Measurements from ENCODE around the gene PAX2. TPM values are rescaled to one million over a fixed set of nuclear protein-coding genes. Genes with fewer than 3 reads are reported as not detected.

The PAX2 gene
- total RNA-seq, 1 donor from 2014 or later: 0.34 TPM

GRCh38 chr10:100793055-100793454 is 47.7 kb downstream of the PAX2 start:
- peak overlapping the region; percentile 39 for H2AFZ ChIP-seq (replicated peaks)
- H3K27me3 ChIP-seq: peaks cover 99% of the 10 kb centered on the region
- Mint-ChIP-seq H3K27ac (no peak overlapping the region), H3K9me3 (no peaks in the 10 kb centered on the region), H3K4me3 (no peak overlapping the region), H3K27me3 (ENCODE audit: insufficient read depth, low read depth) (peaks cover 9% of the 10 kb centered on the region), H3K36me3 (no peaks in the 10 kb centered on the region), H3K4me1 (peaks cover 22% of the 10 kb centered on the region)
- peaks cover 12% of the 10 kb centered on the region for H3F3A ChIP-seq (ENCODE audit: low read depth)
- no peaks in the 10 kb centered on the region for H3K36me3 ChIP-seq
- H3K27ac ChIP-seq: no peak overlapping the region
- H3K9me3 ChIP-seq (ENCODE audit: low read depth): no peaks in the 10 kb centered on the region
- H4K20me1 ChIP-seq (ENCODE audit: low read depth): peaks cover 17% of the 10 kb centered on the region
- no peak overlapping the region for H3K4me3 ChIP-seq
- H3K79me2 ChIP-seq (ENCODE audit: low read depth): no peaks in the 10 kb centered on the region
- TF ChIP-seq CTCF (IDR thresholded peaks at IDR 0.05) (no peak), EZH2phosphoT487 (IDR thresholded peaks at IDR 0.05) (no peak), EZH2 (IDR thresholded peaks at IDR 0.05) (no peak)
- DNase-seq (ENCODE audit: low spot score): peak; percentile 53
- no peak overlapping the region for H3K9ac ChIP-seq
- peak overlapping the region; percentile 33 for H3K4me2 ChIP-seq
- H3K4me1 ChIP-seq: peaks cover 15% of the 10 kb centered on the region

GRCh38 chr10:100799881-100800280 is 54.5 kb downstream of the PAX2 start:
- Histone ChIP-seq H3K36me3 (no peaks in the 10 kb centered on the region), H3K9me3 (ENCODE audit: low read depth) (no peaks in the 10 kb centered on the region), H4K20me1 (ENCODE audit: low read depth) (peaks cover 21% of the 10 kb centered on the region), H3K9ac (no peak overlapping the region), H3K27ac (no peak overlapping the region), H3K4me3 (no peak overlapping the region), H2AFZ (replicated peaks) (no peak overlapping the region), H3K79me2 (ENCODE audit: low read depth) (no peaks in the 10 kb centered on the region), H3K27me3 (peaks cover 98% of the 10 kb centered on the region), H3K4me1 (peaks cover 12% of the 10 kb centered on the region), H3K4me2 (no peak overlapping the region), H3F3A (ENCODE audit: low read depth) (no peaks in the 10 kb centered on the region)
- Mint-ChIP-seq H3K36me3 (no peaks in the 10 kb centered on the region), H3K4me3 (no peak overlapping the region), H3K9me3 (no peaks in the 10 kb centered on the region), H3K27ac (no peak overlapping the region), H3K4me1 (peaks cover 17% of the 10 kb centered on the region), H3K27me3 (ENCODE audit: insufficient read depth, low read depth) (peaks cover 12% of the 10 kb centered on the region)
- DNase-seq (ENCODE audit: low spot score): no peak
- no peak for TF ChIP-seq EZH2phosphoT487 (IDR thresholded peaks at IDR 0.05)
- no peak for TF ChIP-seq EZH2 (IDR thresholded peaks at IDR 0.05)
- no peak for TF ChIP-seq CTCF (IDR thresholded peaks at IDR 0.05)

GRCh38 chr10:100800931-100801330 is 55.5 kb downstream of the PAX2 start:
- Mint-ChIP-seq H3K27ac (no peak overlapping the region), H3K36me3 (no peaks in the 10 kb centered on the region), H3K4me3 (no peak overlapping the region), H3K27me3 (ENCODE audit: insufficient read depth, low read depth) (peaks cover 16% of the 10 kb centered on the region), H3K9me3 (no peaks in the 10 kb centered on the region), H3K4me1 (peaks cover 17% of the 10 kb centered on the region)
- H3K9ac ChIP-seq: no peak overlapping the region
- H2AFZ ChIP-seq (replicated peaks): no peak overlapping the region
- no peak for DNase-seq (ENCODE audit: low spot score)
- no peak overlapping the region for H3K4me3 ChIP-seq
- peaks cover 21% of the 10 kb centered on the region for H4K20me1 ChIP-seq (ENCODE audit: low read depth)
- H3K36me3 ChIP-seq: no peaks in the 10 kb centered on the region
- H3K27me3 ChIP-seq: peaks cover 98% of the 10 kb centered on the region
- TF ChIP-seq EZH2phosphoT487 (IDR thresholded peaks at IDR 0.05) (no peak), EZH2 (IDR thresholded peaks at IDR 0.05) (no peak), CTCF (IDR thresholded peaks at IDR 0.05) (no peak)
- H3F3A ChIP-seq (ENCODE audit: low read depth): no peaks in the 10 kb centered on the region
- H3K27ac ChIP-seq: no peak overlapping the region
- H3K4me1 ChIP-seq: peaks cover 12% of the 10 kb centered on the region
- H3K79me2 ChIP-seq (ENCODE audit: low read depth): no peaks in the 10 kb centered on the region
- H3K9me3 ChIP-seq (ENCODE audit: low read depth): no peaks in the 10 kb centered on the region
- no peak overlapping the region for H3K4me2 ChIP-seq
